Suprapubic skin (tissue), 4 donors: ENCODE measurements around the gene RTL9. TPM values are rescaled to one million over a fixed set of nuclear protein-coding genes. Genes with fewer than 3 reads are reported as not detected.
A peak's percentile ranks its signal among the peaks of the same experiment; 100 is the strongest.

Experiments
- DNase-seq, 2 donors: peaks; one replicate each; pipeline ENCODE4 v3.0.0-alpha.2; 2019; ENCODE audit warnings: low spot score in 2 of 2
- H3K27ac ChIP-seq: fragments of 200-600 bp; sonication (generic); one replicate; pipeline ENCODE4 v1.5.1; 2019
- H3K27me3 ChIP-seq: fragments of 200-600 bp; sonication (generic); one replicate; pipeline ENCODE4 v1.5.1; 2019
- H3K36me3 ChIP-seq: fragments of 200-600 bp; sonication (generic); one replicate; pipeline ENCODE4 v1.5.1; 2019
- H3K4me1 ChIP-seq: fragments of 200-600 bp; sonication (generic); one replicate; pipeline ENCODE4 v1.5.1; 2019
- H3K4me3 ChIP-seq: fragments of 200-600 bp; sonication (generic); one replicate; pipeline ENCODE4 v1.5.1; 2019; ENCODE audit warnings: mild to moderate bottlenecking
- H3K9me3 ChIP-seq: fragments of 200-600 bp; sonication (generic); one replicate; pipeline ENCODE4 v1.5.1; 2019
- EP300 ChIP-seq: sonication (generic); formaldehyde crosslinking; IDR thresholded peaks from one replicate; pipeline ENCODE4 v1.6.1; 2017; ENCODE audit warnings: antibody characterized with exemption
- POLR2A ChIP-seq, 2 donors: fragments of 450-650 bp; IDR thresholded peaks; one replicate each; pipeline ENCODE4 v1.6.1; 2017; ENCODE audit warnings: antibody characterized with exemption in 2 of 2, mild to moderate bottlenecking in 2 of 2, moderate library complexity in 2 of 2
- POLR2AphosphoS5 ChIP-seq, 3 donors: sonication (generic); formaldehyde crosslinking; IDR thresholded peaks; one replicate each; pipeline ENCODE4 v1.6.1; 2017; ENCODE audit warnings: antibody characterized with exemption in 3 of 3
- WGBS: methylation state at CpG from one replicate; pipeline ENCODE4 v1.1.5; 2018; 5-methylcytosine and 5-hydroxymethylcytosine counted together
- total RNA-seq, 4 donors: library from RNA; depleted of rRNA; stranded (reverse); fragments of >200 nt; gene quantifications; one replicate each; pipeline ENCODE4 v1.1.0, GENCODE V29; 2016
- TF ChIP-seq, protein P1 (sequence below), 2 donors: fragments of 200-600 bp in 1 of 2; fragments of 450-650 bp in 1 of 2; sonication (generic) in 1 of 2; IDR thresholded peaks; one replicate each; pipeline ENCODE4 v1.5.1; 2016 to 2019; ENCODE audit warnings: antibody characterized with exemption in 2 of 2, mild to moderate bottlenecking in 1 of 2, moderate library complexity in 1 of 2

RTL9 gene
- total RNA-seq, 4 donors from 2014 or later: 0.16 TPM; not detected in 3

DNA sequence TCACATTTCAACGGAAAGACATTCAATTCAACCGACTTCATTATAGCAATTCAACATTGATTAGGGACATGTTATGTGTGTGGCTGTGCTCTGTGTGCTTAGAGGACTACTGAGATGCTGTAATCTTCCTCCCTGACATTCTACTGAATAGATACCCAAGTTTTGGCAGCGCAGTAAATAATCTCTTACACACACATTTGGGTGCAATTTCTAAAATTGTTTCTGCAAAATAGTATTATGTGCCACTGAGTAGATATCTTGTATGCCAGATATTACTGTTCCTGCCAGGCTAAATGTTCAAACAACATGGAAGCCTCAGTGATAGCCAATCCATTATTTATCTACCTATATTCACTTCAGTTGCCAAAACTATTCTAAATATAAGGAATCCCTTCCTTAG lies 41.3 kb downstream of the RTL9 start:
- Histone ChIP-seq H3K4me1 (peaks cover 25% of the 10 kb centered on the region), H3K27me3 (no peaks in the 10 kb centered on the region), H3K4me3 (no peak overlapping the region), H3K27ac (no peak overlapping the region), H3K36me3 (no peaks in the 10 kb centered on the region), H3K9me3 (no peaks in the 10 kb centered on the region)
- TF ChIP-seq, protein P1, sequence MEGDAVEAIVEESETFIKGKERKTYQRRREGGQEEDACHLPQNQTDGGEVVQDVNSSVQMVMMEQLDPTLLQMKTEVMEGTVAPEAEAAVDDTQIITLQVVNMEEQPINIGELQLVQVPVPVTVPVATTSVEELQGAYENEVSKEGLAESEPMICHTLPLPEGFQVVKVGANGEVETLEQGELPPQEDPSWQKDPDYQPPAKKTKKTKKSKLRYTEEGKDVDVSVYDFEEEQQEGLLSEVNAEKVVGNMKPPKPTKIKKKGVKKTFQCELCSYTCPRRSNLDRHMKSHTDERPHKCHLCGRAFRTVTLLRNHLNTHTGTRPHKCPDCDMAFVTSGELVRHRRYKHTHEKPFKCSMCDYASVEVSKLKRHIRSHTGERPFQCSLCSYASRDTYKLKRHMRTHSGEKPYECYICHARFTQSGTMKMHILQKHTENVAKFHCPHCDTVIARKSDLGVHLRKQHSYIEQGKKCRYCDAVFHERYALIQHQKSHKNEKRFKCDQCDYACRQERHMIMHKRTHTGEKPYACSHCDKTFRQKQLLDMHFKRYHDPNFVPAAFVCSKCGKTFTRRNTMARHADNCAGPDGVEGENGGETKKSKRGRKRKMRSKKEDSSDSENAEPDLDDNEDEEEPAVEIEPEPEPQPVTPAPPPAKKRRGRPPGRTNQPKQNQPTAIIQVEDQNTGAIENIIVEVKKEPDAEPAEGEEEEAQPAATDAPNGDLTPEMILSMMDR (IDR thresholded peaks at IDR 0.05): no peak
- no peak for TF ChIP-seq POLR2A (IDR thresholded peaks at IDR 0.05)
- no peak for TF ChIP-seq POLR2AphosphoS5 (IDR thresholded peaks at IDR 0.05)
- no peak for TF ChIP-seq EP300
- DNase-seq: no peak
- WGBS: 79% methylated on average over 3 of the region's 3 CpGs

DNA sequence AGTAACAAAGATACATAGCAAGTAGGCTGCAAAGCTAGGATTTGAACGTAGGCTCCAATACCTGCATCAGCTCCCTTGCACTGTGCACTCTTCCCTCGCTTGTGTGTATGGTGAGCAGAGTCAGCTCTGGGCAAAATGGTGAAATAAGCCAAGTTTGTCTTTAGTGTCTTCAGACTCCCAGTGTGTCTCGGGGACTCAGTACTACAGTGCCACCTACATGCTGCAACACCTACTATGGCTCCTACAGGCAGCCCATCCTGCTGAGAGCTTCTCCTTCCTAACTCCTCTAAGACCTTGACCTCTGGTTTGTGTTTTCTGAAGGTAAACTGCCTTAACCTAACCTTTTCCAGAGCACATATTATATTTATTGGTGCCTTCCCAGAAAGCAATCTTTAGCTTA lies 42.5 kb downstream of the RTL9 start:
- H3K4me1 ChIP-seq: peaks cover 25% of the 10 kb centered on the region
- H3K36me3 ChIP-seq: no peaks in the 10 kb centered on the region
- no peak for DNase-seq
- no peaks in the 10 kb centered on the region for H3K9me3 ChIP-seq
- 74% methylated on average over 3 of the region's 3 CpGs for WGBS
- no peaks in the 10 kb centered on the region for H3K27me3 ChIP-seq
- no peak overlapping the region for H3K4me3 ChIP-seq
- TF ChIP-seq EP300 (no peak), POLR2AphosphoS5 (IDR thresholded peaks at IDR 0.05) (no peak), POLR2A (IDR thresholded peaks at IDR 0.05) (no peak)
- TF ChIP-seq, protein P1 (IDR thresholded peaks at IDR 0.05): no peak
- no peak overlapping the region for H3K27ac ChIP-seq

DNA sequence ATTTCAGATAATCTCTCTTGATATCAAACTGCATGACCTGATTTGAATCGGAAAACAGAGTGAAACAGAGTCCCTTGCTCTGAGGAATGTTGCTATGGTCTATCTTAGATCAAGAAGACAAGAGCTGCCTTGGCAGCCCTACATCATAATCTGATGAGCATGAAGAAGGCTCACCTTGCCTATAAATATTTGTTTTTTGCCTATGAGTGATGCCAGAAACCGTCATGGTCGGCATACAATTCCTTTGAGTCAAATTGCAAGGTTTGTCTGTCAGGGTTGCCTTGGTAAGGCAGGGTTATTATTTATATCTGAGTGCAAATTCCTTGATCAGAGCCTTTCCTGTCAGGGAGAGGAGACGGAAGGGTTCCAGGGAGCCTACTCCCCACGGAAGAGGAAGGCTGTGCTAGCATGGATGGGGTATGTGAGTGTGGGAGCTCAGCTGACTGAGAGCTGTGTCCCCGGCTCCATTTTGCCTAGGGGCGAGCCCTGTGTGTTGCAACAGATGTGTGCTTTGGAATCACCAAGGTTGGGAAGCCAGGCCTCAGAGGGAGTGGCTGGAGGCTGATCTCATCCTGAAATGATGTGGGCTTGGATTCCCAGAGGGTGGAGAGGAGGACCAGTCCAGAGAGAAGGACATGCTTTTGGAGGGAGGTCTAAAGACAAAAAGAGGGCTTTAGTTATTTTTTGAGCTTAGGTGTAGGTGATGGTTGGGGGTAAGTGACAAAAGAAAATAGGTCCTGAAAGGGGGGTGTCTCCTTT lies 43.6 kb downstream of the RTL9 start:
- TF ChIP-seq, protein P1 (IDR thresholded peaks at IDR 0.05): no peak
- TF ChIP-seq POLR2AphosphoS5 (IDR thresholded peaks at IDR 0.05): no peak
- no peak for TF ChIP-seq POLR2A (IDR thresholded peaks at IDR 0.05)
- TF ChIP-seq EP300: no peak
- H3K4me3 ChIP-seq: no peak overlapping the region
- peaks cover 22% of the 10 kb centered on the region for H3K4me1 ChIP-seq
- H3K27me3 ChIP-seq: no peaks in the 10 kb centered on the region
- peak overlapping the region; percentile 78 for H3K27ac ChIP-seq
- peak in 1 of 2 donors; percentile 79 for DNase-seq
- 30% methylated on average over 7 of the region's 7 CpGs for WGBS
- no peaks in the 10 kb centered on the region for H3K9me3 ChIP-seq
- no peaks in the 10 kb centered on the region for H3K36me3 ChIP-seq

DNA sequence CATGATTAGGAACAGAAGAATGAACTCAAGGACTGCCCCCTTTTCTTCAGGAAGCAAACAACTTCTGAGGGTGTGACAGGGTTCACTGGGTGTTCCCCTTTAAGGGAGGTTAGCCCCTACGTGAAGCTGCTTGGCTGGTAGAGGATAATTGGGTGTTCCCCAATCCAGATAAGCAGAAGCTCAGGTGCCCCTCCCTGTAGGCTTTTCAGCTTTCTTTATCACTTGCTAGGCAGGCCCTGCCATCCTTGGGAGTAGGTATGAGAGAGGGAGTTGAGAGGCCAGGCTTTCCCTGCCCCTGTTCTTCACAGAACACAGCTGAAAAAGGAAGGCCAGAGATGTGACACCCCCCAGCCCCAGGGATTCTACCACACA lies 44.2 kb downstream of the RTL9 start:
- no peaks in the 10 kb centered on the region for H3K36me3 ChIP-seq
- no peaks in the 10 kb centered on the region for H3K9me3 ChIP-seq
- no peaks in the 10 kb centered on the region for H3K27me3 ChIP-seq
- no peak for DNase-seq
- no peak for TF ChIP-seq POLR2AphosphoS5 (IDR thresholded peaks at IDR 0.05)
- TF ChIP-seq POLR2A (IDR thresholded peaks at IDR 0.05): no peak
- TF ChIP-seq EP300: no peak
- TF ChIP-seq, protein P1 (IDR thresholded peaks at IDR 0.05): no peak
- WGBS: 42% methylated on average over 1 of the region's 1 CpG
- peaks cover 18% of the 10 kb centered on the region for H3K4me1 ChIP-seq
- no peak overlapping the region for H3K4me3 ChIP-seq
- H3K27ac ChIP-seq: peak overlapping the region; percentile 78

DNA sequence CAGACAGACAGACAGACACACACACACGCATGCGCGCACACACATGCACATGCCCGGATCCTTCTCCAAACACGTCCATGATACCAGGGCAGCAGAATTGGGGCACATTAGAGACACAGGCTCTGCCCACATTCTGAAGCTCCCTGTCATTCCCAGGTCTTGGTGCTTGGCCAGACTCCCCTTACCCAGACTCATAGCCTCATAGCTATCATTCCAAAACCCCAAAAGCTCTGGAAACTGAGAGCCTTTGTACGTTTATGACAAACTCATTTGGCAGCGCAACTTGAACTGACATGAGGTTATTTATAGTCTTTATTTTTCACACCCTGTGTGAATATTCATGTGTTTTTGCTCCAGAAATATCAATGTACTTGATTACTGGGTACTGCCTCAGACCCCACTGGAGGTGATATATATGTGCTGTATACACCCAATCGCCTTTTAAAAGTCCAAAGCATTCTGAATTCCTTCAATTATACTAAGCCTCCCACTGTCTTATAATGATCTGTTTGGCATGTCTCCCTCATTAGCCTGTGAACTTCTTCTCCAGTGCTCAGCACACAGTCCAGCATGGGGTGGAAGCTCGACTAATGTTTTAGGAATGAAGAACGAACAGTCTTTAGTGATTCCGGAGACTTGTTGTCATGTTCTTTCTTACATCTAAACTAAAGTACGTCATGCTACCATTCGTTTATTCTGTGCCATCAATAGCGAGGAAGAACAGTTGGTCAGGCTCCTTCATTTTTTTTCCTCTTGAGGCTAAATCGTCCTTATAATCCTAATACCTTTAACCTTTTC lies 45.0 kb downstream of the RTL9 start:
- peaks cover 18% of the 10 kb centered on the region for H3K4me1 ChIP-seq
- H3K27me3 ChIP-seq: no peaks in the 10 kb centered on the region
- 59% methylated on average over 15 of the region's 15 CpGs for WGBS

More for the DNA sequence above, 45.0 kb downstream of the RTL9 start:
- no peaks in the 10 kb centered on the region for H3K9me3 ChIP-seq
- no peak overlapping the region for H3K4me3 ChIP-seq
- DNase-seq: no peak
- peak overlapping the region; percentile 78 for H3K27ac ChIP-seq
- TF ChIP-seq EP300 (no peak), POLR2A (IDR thresholded peaks at IDR 0.05) (no peak), POLR2AphosphoS5 (IDR thresholded peaks at IDR 0.05) (no peak)
- TF ChIP-seq, protein P1 (IDR thresholded peaks at IDR 0.05): no peak
- no peaks in the 10 kb centered on the region for H3K36me3 ChIP-seq
